Neural crest cell (in vitro differentiated cells): Measurements from ENCODE around the gene GRIP1. TPM values are rescaled to one million over a fixed set of nuclear protein-coding genes. Genes with fewer than 3 reads are reported as not detected.
"Not testable (repeated sequence)": the region's sequence is repeated elsewhere in the genome, so short reads cannot be mapped to it uniquely, and the experiment has no call there.

Source experiments
- DNase-seq: peaks from one replicate; pipeline ENCODE4 v3.0.0; 2021; ENCODE audit warnings: low read depth, mixed read lengths, low spot score
- H3K27ac Mint-ChIP-seq: one replicate; pipeline ENCODE4 v1.8.0; 2021; ENCODE audit warnings: mild to moderate bottlenecking, mixed read lengths; ENCODE audit not compliant: unreplicated experiment
- H3K27me3 Mint-ChIP-seq: 2 replicates; pipeline ENCODE4 v1.8.0; 2021; ENCODE audit warnings: low read depth, mild to moderate bottlenecking, mixed read lengths
- H3K36me3 Mint-ChIP-seq: 2 replicates; pipeline ENCODE4 v1.8.0; 2021; ENCODE audit warnings: low read depth, mild to moderate bottlenecking, mixed read lengths
- H3K4me1 Mint-ChIP-seq: 2 replicates; pipeline ENCODE4 v1.8.0; 2021; ENCODE audit warnings: mixed read lengths
- H3K4me3 Mint-ChIP-seq: one replicate; pipeline ENCODE4 v1.8.0; 2021; ENCODE audit warnings: mild to moderate bottlenecking, mixed read lengths
- H3K9me3 Mint-ChIP-seq: 2 replicates; pipeline ENCODE4 v1.8.0; 2021; ENCODE audit warnings: mixed read lengths
- total RNA-seq: library from RNA; stranded (reverse); gene quantifications from 2 replicates; pipeline ENCODE4 v1.2.1, GENCODE V29; 2021
- TF ChIP-seq, protein P1 (sequence below): fragments of 200-600 bp; sonication (generic); conservative IDR thresholded peaks from 2 replicates; pipeline ENCODE4 v1.5.0; 2021; ENCODE audit warnings: antibody characterized with exemption, mild to moderate bottlenecking

The GRIP1 gene
- total RNA-seq, 1 donor from 2014 or later: 40.3 TPM

DNA sequence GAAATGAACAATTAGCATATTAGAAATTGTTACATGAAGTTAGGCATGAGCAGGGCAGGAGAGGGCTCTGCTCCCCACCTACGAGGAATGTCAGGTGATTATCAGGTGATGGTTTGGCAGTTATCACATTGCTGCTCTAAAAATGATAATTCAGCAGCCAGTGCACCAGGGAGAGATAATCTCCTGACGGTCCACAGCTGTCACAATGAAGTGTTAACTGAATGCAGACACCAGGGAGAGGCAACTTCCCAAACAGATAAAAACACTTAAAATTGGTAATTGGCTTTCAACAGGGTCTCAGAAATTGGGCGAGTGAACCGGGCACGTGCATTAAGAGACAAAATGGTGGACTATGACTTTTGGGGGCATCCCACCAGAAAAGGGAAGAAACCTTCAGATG is 176.0 kb downstream of the GRIP1 start:
- no peak for DNase-seq
- Mint-ChIP-seq H3K9me3 (peaks cover 5% of the 10 kb centered on the region), H3K27ac (peak overlapping the region; percentile 72), H3K36me3 (peaks cover 4% of the 10 kb centered on the region), H3K4me1 (peaks cover 50% of the 10 kb centered on the region), H3K27me3 (no peaks in the 10 kb centered on the region), H3K4me3 (no peak overlapping the region)
- TF ChIP-seq, protein P1, sequence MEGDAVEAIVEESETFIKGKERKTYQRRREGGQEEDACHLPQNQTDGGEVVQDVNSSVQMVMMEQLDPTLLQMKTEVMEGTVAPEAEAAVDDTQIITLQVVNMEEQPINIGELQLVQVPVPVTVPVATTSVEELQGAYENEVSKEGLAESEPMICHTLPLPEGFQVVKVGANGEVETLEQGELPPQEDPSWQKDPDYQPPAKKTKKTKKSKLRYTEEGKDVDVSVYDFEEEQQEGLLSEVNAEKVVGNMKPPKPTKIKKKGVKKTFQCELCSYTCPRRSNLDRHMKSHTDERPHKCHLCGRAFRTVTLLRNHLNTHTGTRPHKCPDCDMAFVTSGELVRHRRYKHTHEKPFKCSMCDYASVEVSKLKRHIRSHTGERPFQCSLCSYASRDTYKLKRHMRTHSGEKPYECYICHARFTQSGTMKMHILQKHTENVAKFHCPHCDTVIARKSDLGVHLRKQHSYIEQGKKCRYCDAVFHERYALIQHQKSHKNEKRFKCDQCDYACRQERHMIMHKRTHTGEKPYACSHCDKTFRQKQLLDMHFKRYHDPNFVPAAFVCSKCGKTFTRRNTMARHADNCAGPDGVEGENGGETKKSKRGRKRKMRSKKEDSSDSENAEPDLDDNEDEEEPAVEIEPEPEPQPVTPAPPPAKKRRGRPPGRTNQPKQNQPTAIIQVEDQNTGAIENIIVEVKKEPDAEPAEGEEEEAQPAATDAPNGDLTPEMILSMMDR: no peak

DNA sequence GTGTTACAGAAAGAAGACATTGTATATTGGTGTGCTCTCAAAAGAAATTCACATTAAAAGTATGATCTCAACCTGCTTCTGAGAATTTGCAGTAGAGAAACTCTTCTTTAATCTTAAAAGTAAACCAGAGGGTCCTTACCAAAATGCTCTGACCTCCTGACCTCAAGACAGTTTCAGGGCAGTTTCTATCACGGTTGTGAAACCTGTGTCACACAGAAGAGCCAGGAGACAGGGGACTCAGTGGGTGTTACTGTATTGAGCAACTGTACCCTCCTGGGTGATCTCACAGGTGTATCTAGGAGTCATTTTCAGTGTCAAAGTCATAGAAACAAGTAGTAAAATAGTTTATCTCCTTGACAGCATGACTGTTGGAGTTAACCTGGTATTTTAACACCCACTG is 178.0 kb downstream of the GRIP1 start:
- TF ChIP-seq, protein P1: no peak
- Mint-ChIP-seq H3K9me3 (peaks cover 5% of the 10 kb centered on the region), H3K4me1 (peaks cover 55% of the 10 kb centered on the region), H3K36me3 (peaks cover 4% of the 10 kb centered on the region), H3K27me3 (no peaks in the 10 kb centered on the region), H3K4me3 (no peak overlapping the region), H3K27ac (no peak overlapping the region)
- DNase-seq: no peak

DNA sequence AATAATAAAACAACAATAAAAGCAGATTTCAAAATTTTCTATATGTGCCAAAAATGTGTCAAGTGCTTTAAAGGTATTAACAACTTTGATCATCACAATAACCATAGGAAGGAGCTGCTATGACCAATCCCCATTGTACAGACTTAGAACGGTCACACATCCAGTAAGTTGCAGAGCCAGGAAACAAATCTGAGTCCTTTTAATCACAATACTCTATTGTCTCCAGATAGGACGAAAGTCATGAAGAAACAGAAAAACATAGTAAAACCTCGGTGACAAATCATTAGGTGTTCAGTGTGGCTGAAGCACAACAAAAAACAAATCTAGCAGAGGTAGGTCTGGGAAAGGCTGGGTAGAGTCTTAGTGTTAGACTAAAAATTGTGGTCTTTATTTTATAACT is 178.8 kb downstream of the GRIP1 start:
- TF ChIP-seq, protein P1: no peak
- DNase-seq: no peak
- H3K4me1 Mint-ChIP-seq: peaks cover 55% of the 10 kb centered on the region
- H3K9me3 Mint-ChIP-seq: peaks cover 4% of the 10 kb centered on the region
- peak overlapping the region; percentile 7 for H3K27ac Mint-ChIP-seq
- no peak overlapping the region for H3K4me3 Mint-ChIP-seq
- no peaks in the 10 kb centered on the region for H3K27me3 Mint-ChIP-seq
- H3K36me3 Mint-ChIP-seq: peaks cover 4% of the 10 kb centered on the region

DNA sequence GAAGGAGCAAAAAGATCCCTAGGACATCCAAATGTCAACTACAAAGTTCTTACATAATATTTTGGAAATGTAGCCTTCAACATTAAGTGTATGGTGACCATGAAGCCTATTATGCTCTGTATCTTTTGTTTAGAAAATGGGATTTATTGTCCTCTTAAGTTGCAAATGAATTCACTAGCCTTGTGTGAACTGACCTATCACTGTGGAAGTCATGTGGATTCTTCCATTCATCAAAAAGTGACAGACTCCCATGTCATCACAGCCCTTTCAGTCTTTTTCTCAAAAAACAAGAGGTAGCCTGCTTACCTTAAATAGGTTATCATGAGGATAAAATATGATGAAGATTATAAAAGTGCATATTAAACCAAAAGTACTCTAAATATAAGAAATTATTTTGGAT is 179.9 kb downstream of the GRIP1 start:
- no peak for DNase-seq
- H3K4me3 Mint-ChIP-seq: no peak overlapping the region
- TF ChIP-seq, protein P1: no peak
- H3K4me1 Mint-ChIP-seq: peaks cover 55% of the 10 kb centered on the region
- no peak overlapping the region for H3K27ac Mint-ChIP-seq
- no peaks in the 10 kb centered on the region for H3K9me3 Mint-ChIP-seq
- H3K27me3 Mint-ChIP-seq: no peaks in the 10 kb centered on the region
- no peaks in the 10 kb centered on the region for H3K36me3 Mint-ChIP-seq

DNA sequence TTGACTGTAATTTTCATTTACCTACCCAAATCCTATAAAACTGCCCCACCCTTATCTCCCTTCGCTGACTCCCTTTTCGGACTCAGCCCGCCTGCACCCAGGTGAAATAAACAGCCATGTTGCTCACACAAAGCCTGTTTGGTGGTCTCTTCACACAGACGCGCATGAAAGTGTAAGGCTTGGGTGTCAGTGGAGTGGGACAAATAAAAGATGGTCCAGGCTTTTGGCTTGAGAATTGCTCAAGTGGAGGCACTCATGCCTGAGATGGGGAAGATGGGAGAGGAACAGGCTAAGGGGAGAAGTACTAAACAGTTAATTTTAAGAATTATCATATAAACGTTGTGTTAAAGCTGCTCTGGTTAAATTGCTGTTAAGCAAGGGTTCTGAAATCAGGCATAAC is 180.8 kb downstream of the GRIP1 start:
- not testable (repeated sequence) for H3K36me3 Mint-ChIP-seq, H3K4me3 Mint-ChIP-seq, H3K9me3 Mint-ChIP-seq, DNase-seq, H3K27me3 Mint-ChIP-seq
- peaks cover 46% of the 10 kb centered on the region for H3K4me1 Mint-ChIP-seq
- H3K27ac Mint-ChIP-seq: peak overlapping the region; percentile 54

DNA sequence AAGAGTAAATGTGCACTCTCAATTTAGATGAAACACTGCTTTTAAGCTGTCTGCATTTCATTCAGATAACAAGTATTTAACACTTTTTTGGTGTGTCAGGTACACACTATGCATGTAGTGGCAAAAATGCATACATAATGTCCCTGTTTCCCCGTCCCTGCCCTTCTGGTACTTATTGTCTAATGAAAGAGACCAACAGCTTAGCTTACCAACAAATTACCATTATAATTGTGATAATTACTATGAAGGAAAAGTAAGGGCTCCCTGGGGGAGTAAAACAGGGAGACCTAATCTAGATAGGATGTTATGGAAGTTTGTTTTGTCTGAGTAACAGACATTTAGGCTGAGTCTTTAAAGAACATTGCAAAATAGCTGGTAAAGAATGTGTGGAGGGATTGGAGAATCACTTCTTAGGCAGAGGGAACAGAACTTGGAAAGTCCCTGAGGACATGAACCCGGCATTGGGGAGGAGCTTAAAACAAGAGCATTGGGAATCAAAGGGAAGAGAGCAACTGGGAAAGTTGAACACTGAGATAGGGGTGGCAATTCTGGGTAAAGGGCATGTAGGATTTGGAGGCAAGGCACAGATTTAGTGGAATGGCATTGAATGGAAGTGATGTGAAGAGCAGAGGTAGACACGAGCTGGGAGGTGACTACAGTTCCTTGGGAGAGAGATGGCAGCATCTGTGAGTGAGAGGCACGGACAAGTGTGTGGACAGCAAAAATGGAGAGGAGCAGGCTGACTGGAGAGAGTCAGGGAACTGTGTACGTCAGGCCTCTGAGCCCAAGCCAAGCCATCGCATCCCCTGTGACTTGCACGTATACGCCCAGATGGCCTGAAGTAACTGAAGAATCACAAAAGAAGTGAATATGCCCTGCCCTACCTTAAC is 181.6 kb downstream of the GRIP1 start:
- TF ChIP-seq, protein P1: no peak
- DNase-seq: no peak
- Mint-ChIP-seq H3K36me3 (no peaks in the 10 kb centered on the region), H3K4me3 (no peak overlapping the region), H3K27me3 (no peaks in the 10 kb centered on the region), H3K9me3 (no peaks in the 10 kb centered on the region), H3K4me1 (peaks cover 39% of the 10 kb centered on the region), H3K27ac (no peak overlapping the region)
